Globus pallidus (tissue), 1 donor: Measurements from ENCODE around the gene GPR161.

Source experiments
- DNase-seq: peaks from one replicate; pipeline ENCODE4 v3.0.0-alpha.2; 2015; ENCODE audit warnings: low spot score

Gene GPR161

GRCh38 chr1:168031198-168031597 is 105.5 kb downstream of the GPR161 start:
- no peak for DNase-seq
